HG02981 (cell line): ENCODE measurements around the gene ERG.

Source experiments
- ATAC-seq: cut with Tn5 transposase; IDR thresholded peaks from one replicate; pipeline ENCODE4 v1.9.1; 2021; ENCODE audit warnings: mild to moderate bottlenecking, moderate library complexity; ENCODE audit not compliant: unreplicated experiment

ERG gene

DNA sequence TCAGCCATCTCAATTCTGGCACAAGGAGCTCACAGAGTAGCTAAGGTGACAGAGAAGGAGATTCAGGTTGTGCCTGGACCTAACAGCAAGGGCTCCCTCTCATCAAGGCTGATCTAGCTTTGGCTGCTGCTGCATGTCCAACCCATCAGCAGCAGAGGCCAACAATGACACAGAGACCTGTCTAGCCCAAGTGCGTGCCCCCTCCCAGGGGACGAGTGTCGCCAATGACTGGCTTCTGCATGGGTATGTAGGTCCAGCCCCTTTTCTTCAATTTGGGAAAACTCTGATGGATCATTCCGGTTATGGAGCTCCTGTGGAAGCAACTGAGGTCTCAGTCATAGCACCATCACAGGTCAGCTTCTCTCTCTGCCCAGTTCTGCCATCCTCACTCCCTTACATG is 158.1 kb downstream of the ERG start:
- no peak for ATAC-seq

DNA sequence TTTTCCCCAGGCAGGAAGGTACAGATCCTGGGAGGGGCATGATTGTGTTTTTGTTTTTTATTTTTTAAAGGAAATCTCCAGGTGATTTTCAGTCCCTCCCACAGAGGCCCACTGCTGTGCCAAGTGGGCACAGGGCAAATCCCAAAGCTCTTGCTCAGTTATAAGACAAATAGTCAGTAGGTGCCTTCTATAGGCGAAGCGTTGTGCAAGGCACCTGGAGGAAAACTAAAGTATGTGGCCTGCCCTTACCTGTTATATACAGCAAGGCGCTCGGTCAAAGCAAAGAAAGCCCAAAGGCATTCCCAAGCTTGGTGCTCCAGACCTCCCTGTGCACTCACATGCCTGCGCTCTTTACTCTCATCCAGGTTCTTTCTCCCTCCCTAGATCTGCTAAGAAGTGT is 160.5 kb downstream of the ERG start:
- no peak for ATAC-seq

DNA sequence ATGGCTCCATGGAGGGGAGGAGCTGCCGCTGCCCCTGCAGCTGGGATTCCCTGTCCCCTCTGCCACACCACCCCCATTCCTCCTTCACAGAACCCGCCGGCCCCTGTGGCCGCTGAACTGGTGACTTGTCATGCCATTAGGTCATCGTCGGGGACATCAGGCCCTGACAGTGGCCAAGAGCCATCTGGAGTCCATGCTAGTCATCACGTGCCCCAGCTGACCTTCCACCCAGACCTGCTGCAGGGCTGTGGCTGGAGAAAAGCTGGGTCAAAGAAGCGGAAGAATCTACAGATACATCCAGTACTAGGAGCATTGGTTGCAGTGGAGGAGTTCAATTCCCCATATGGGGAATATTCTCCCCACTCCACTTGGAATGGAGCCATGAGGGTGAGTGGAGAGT is 163.4 kb downstream of the ERG start:
- no peak for ATAC-seq

GRCh38 chr21:38333301-38334272 is 164.7 kb downstream of the ERG start:
- no peak for ATAC-seq

DNA sequence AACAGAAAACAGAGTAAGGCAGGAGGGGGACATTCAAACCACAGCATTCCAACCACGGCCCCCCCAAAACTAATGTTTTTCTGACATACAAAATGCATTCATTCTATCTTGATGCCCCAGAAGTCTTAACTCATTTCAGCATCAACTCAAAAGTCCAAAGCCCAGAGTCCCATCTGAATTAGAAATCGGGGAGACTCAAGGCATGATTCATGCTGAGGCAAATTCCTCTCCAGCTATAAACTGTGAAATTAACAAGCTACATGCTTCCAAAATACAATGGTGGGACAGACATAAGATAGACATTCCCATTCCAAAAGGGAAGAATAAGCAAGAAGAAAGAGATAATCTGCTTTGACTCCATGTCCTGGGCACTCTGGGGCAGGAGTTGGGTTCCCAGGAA is 167.6 kb downstream of the ERG start:
- no peak for ATAC-seq
